SK-N-SH treated with all-trans-retinoic acid at 6 μM for 48 hours (cell line): ENCODE results near the gene HIBCH.

Experiments used
- ATAC-seq: fragments of 200-7000 bp; cut with Tn5 transposase; 3 replicates; pipeline ENCODE4 v1.9.1; 2020; ENCODE audit warnings: mild to moderate bottlenecking, moderate library complexity
- ARNTL ChIP-seq: fragments of 450-650 bp; formaldehyde crosslinking; IDR thresholded peaks from 2 replicates; pipeline ENCODE4 v1.5.0; 2020; ENCODE audit warnings: low read depth, mild to moderate bottlenecking, moderate library complexity, borderline replicate concordance
- CREB5 ChIP-seq: fragments of 250-450 bp; sonication (Bioruptor Pico); IDR thresholded peaks from 2 replicates; pipeline ENCODE4 v1.5.1; 2020; ENCODE audit warnings: low read depth, mild to moderate bottlenecking, moderate library complexity
- CSDC2 ChIP-seq: fragments of 250-450 bp; sonication (Bioruptor Pico); IDR thresholded peaks from 2 replicates; pipeline ENCODE4 v1.5.0; 2020; ENCODE audit warnings: mild to moderate bottlenecking, moderate library complexity
- CSRNP3 ChIP-seq: fragments of 250-450 bp; sonication (Bioruptor Pico); IDR thresholded peaks from 2 replicates; pipeline ENCODE4 v1.5.1; 2021; ENCODE audit warnings: mild to moderate bottlenecking, moderate library complexity
- ESRRG ChIP-seq: fragments of 250-450 bp; sonication (Bioruptor Pico); IDR thresholded peaks from 2 replicates; pipeline ENCODE4 v1.6.1; 2021; ENCODE audit warnings: mild to moderate bottlenecking
- GLIS3 ChIP-seq: fragments of 250-450 bp; sonication (Bioruptor Pico); IDR thresholded peaks from 2 replicates; pipeline ENCODE4 v1.5.0; 2020; ENCODE audit warnings: mild to moderate bottlenecking, moderate library complexity
- ISL1 ChIP-seq: fragments of 250-450 bp; sonication (Bioruptor Pico); IDR thresholded peaks from 2 replicates; pipeline ENCODE4 v2.1.2; 2022; ENCODE audit warnings: mild to moderate bottlenecking, moderate library complexity
- OSR1 ChIP-seq: fragments of 250-450 bp; sonication (Bioruptor Pico); IDR thresholded peaks from 2 replicates; pipeline ENCODE4 v1.8.0; 2022; ENCODE audit warnings: moderate library complexity, mild to moderate bottlenecking, inconsistent platforms
- PATZ1 ChIP-seq: fragments of 250-450 bp; sonication (Bioruptor Pico); IDR thresholded peaks from 2 replicates; pipeline ENCODE4 v1.8.0; 2020; ENCODE audit warnings: mild to moderate bottlenecking, moderate library complexity, borderline replicate concordance
- POU6F1 ChIP-seq: fragments of 250-450 bp; sonication (Bioruptor Pico); IDR thresholded peaks from 2 replicates; pipeline ENCODE4 v1.8.0; 2021; ENCODE audit warnings: low read depth, mild to moderate bottlenecking, moderate library complexity, borderline replicate concordance
- PPARA ChIP-seq: fragments of 250-450 bp; sonication (Bioruptor Pico); IDR thresholded peaks from 2 replicates; pipeline ENCODE4 v1.5.0; 2020; ENCODE audit warnings: mild to moderate bottlenecking, borderline replicate concordance
- SNAI2 ChIP-seq: fragments of 250-450 bp; sonication (Bioruptor Pico); IDR thresholded peaks from 2 replicates; pipeline ENCODE4 v1.5.0; 2020; ENCODE audit warnings: mild to moderate bottlenecking, moderate library complexity
- TCF4 ChIP-seq: fragments of 250-450 bp; sonication (Bioruptor Pico); IDR thresholded peaks from 2 replicates; pipeline ENCODE4 v1.8.0; 2021; ENCODE audit warnings: mild to moderate bottlenecking, moderate library complexity, borderline replicate concordance
- TSHZ2 ChIP-seq: fragments of 250-450 bp; sonication (Bioruptor Pico); IDR thresholded peaks from 2 replicates; pipeline ENCODE4 v1.5.0; 2020; ENCODE audit warnings: mild to moderate bottlenecking, moderate library complexity
- ZC3H10 ChIP-seq: fragments of 250-450 bp; sonication (Bioruptor Pico); IDR thresholded peaks from 2 replicates; pipeline ENCODE4 v1.5.1; 2021; ENCODE audit warnings: mild to moderate bottlenecking, moderate library complexity
- ZFP3 ChIP-seq: fragments of 250-450 bp; sonication (Bioruptor Pico); IDR thresholded peaks from 2 replicates; pipeline ENCODE4 v1.5.0; 2020; ENCODE audit warnings: mild to moderate bottlenecking, moderate library complexity
- ZFP30 ChIP-seq: fragments of 450-650 bp; formaldehyde crosslinking; IDR thresholded peaks from 2 replicates; pipeline ENCODE4 v1.5.0; 2022; ENCODE audit warnings: mild to moderate bottlenecking, moderate library complexity
- ZNF565 ChIP-seq: fragments of 450-650 bp; formaldehyde crosslinking; conservative IDR thresholded peaks from 2 replicates; pipeline ENCODE4 v1.5.0; 2020; ENCODE audit warnings: low read depth, mild to moderate bottlenecking, moderate library complexity
- ZNF70 ChIP-seq: fragments of 450-650 bp; formaldehyde crosslinking; IDR thresholded peaks from 2 replicates; pipeline ENCODE4 v1.5.0; 2020; ENCODE audit warnings: mild to moderate bottlenecking, moderate library complexity
- ZNF8 ChIP-seq: fragments of 450-650 bp; formaldehyde crosslinking; IDR thresholded peaks from 2 replicates; pipeline ENCODE4 v1.5.0; 2020; ENCODE audit warnings: mild to moderate bottlenecking, moderate library complexity

Gene HIBCH

GRCh38 chr2:190343536-190344275 is 24.1 kb upstream of the HIBCH start, which contains the start of gene INPP1:
Gene INPP1 (plus strand): TSS chr2:190343589. CDS start chr2:190360103, 16,514 bp downstream.
- peak; percentile 84 for ATAC-seq
- 0 out of 2 replicates have a peak, but pooled peaks have one; percentile 13 for TF ChIP-seq ZFP3 (CRISPR knock-in tag)
- no peak for TF ChIP-seq ESRRG (CRISPR knock-in tag)
- no peak for TF ChIP-seq CSRNP3
- no peak for TF ChIP-seq ZNF8 (CRISPR knock-in tag)
- no peak for TF ChIP-seq TCF4 (CRISPR knock-in tag)
- no peak for TF ChIP-seq SNAI2 (CRISPR knock-in tag)

- TF ChIP-seq SNAI2 (CRISPR knock-in tag) (no peak), ZNF8 (CRISPR knock-in tag) (no peak), ZC3H10 (CRISPR knock-in tag) (no peak), TCF4 (CRISPR knock-in tag) (no peak), ISL1 (CRISPR knock-in tag) (no peak), ZNF565 (CRISPR knock-in tag) (no peak), CSRNP3 (no peak)
- peak; percentile 5; the same call in 1 of the 3 replicates for ATAC-seq
These were observed 23.5 kb upstream of the HIBCH start for GRCh38 chr2:190343089-190343535.

GRCh38 chr2:190342611-190343010 is 23.0 kb upstream of the HIBCH start:
- no peak for ATAC-seq
- TF ChIP-seq CSRNP3: no peak
- no peak for TF ChIP-seq CREB5
- no peak for TF ChIP-seq SNAI2 (CRISPR knock-in tag)
- no peak for TF ChIP-seq POU6F1 (CRISPR knock-in tag)
- no peak for TF ChIP-seq ISL1 (CRISPR knock-in tag)
- no peak for TF ChIP-seq GLIS3 (CRISPR knock-in tag)
- TF ChIP-seq TSHZ2 (CRISPR knock-in tag): no peak
- no peak for TF ChIP-seq PPARA (CRISPR knock-in tag)
- no peak for TF ChIP-seq OSR1 (CRISPR knock-in tag)
- TF ChIP-seq ZNF70: no peak
- no peak for TF ChIP-seq ARNTL (CRISPR knock-in tag)
- no peak for TF ChIP-seq ZFP3 (CRISPR knock-in tag)
- no peak for TF ChIP-seq TCF4 (CRISPR knock-in tag)
- no peak for TF ChIP-seq CSDC2 (CRISPR knock-in tag)
- no peak for TF ChIP-seq PATZ1 (CRISPR knock-in tag)
- no peak for TF ChIP-seq ESRRG (CRISPR knock-in tag)
- TF ChIP-seq ZNF565 (CRISPR knock-in tag): no peak
- TF ChIP-seq ZFP30 (CRISPR knock-in tag): no peak
- no peak for TF ChIP-seq ZNF8 (CRISPR knock-in tag)
